Suprapubic skin (tissue), 3 donors: ENCODE measurements around the gene ORC3.

ENCODE experiments used
- POLR2A ChIP-seq, 2 donors: fragments of 450-650 bp; IDR thresholded peaks; one replicate each; pipeline ENCODE4 v1.6.1; 2017; ENCODE audit warnings: antibody characterized with exemption in 2 of 2, mild to moderate bottlenecking in 2 of 2, moderate library complexity in 2 of 2
- TF ChIP-seq, protein P1 (sequence below), 2 donors: fragments of 200-600 bp in 1 of 2; fragments of 450-650 bp in 1 of 2; sonication (generic) in 1 of 2; IDR thresholded peaks; one replicate each; pipeline ENCODE4 v1.5.1; 2016 to 2019; ENCODE audit warnings: antibody characterized with exemption in 2 of 2, mild to moderate bottlenecking in 1 of 2, moderate library complexity in 1 of 2

DNA sequence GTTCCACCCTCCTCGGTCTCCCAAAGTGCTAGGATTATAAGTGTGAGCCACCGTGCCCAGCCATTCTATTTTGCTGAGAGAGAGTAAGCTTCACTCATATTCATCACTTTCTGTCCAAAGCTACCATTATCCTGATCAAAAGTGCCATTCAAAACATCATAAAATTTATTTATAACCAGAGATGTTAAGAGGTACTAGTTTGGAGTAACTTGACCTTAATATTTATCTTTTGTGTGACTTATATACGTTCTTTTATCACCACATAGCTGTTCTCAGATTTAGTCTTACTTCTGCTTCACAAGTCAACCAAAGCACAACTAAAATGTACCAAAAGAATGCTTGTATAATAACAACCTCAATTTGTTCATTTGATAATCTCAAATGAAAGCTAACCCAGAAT is 94.0 kb downstream of the ORC3 start:
- TF ChIP-seq, protein P1, sequence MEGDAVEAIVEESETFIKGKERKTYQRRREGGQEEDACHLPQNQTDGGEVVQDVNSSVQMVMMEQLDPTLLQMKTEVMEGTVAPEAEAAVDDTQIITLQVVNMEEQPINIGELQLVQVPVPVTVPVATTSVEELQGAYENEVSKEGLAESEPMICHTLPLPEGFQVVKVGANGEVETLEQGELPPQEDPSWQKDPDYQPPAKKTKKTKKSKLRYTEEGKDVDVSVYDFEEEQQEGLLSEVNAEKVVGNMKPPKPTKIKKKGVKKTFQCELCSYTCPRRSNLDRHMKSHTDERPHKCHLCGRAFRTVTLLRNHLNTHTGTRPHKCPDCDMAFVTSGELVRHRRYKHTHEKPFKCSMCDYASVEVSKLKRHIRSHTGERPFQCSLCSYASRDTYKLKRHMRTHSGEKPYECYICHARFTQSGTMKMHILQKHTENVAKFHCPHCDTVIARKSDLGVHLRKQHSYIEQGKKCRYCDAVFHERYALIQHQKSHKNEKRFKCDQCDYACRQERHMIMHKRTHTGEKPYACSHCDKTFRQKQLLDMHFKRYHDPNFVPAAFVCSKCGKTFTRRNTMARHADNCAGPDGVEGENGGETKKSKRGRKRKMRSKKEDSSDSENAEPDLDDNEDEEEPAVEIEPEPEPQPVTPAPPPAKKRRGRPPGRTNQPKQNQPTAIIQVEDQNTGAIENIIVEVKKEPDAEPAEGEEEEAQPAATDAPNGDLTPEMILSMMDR (IDR thresholded peaks at IDR 0.05): no peak
- TF ChIP-seq POLR2A (IDR thresholded peaks at IDR 0.05): no peak
